ENCODE measurements around the gene ZNF577.

ZNF577 gene

GRCh38 chr19:51821921-51822320 lies 65.8 kb downstream of the ZNF577 start:
- POLR2A ChIA-PET, result no interaction called here
- DNase-seq (ENCODE audit: extremely low spot score), result no peak
- no peak for TF ChIP-seq CTCF (IDR thresholded peaks at IDR 0.05; ENCODE audit: control extremely low read depth, extremely low read depth, low read depth, missing control alignments)
- CTCF ChIA-PET, result no interaction called here

DNA sequence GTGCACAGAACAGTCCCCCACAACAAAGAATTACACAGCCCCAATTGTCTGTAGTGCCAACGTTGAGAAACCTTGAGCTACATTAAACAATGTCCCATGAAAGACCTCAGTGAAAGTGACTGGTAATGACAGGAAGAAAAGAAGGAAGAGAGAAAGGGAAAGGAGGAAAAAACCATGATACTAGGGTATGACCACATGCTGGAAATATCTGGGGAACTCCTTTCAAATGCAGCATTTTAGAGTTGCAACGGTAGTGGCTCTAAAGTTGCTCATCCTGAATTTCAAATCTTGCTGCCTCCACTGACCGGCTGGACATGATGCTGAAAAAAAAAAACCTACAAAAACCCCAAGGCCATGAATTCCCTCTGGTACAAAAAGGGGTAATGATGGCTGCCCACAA lies 66.3 kb downstream of the ZNF577 start:
- no peak for TF ChIP-seq CTCF (IDR thresholded peaks at IDR 0.05; ENCODE audit: control extremely low read depth, extremely low read depth, low read depth, missing control alignments)
- POLR2A ChIA-PET, result no interaction called here
- CTCF ChIA-PET, result no interaction called here
- no peak for DNase-seq (ENCODE audit: extremely low spot score)

Data from GM10248 (cell line).